Keratinocyte (primary cell): ENCODE measurements around the gene ABHD12B. TPM values are rescaled to one million over a fixed set of nuclear protein-coding genes. Genes with fewer than 3 reads are reported as not detected.

Experiments
- DNase-seq: peaks from one replicate; pipeline ENCODE4 v3.0.0-alpha.2; 2011; ENCODE audit warnings: low read depth, missing footprints, low spot score
- FAIRE-seq: peaks from 2 replicates; lab custom pipeline; 2011; peaks lifted over from hg19 to GRCh38; lab: Jason Lieb, UNC
- H2AFZ ChIP-seq: 2 replicates; pipeline ENCODE4 v1.6.0; 2012; ENCODE audit warnings: low read length, control low read depth, inconsistent platforms; ENCODE audit not compliant: control insufficient read depth
- H3K27ac ChIP-seq: 2 replicates; pipeline ENCODE4 v1.5.1; 2011; ENCODE audit warnings: low read length; ENCODE audit not compliant: control insufficient read depth, insufficient read depth
- H3K27me3 ChIP-seq: 3 replicates; pipeline ENCODE4 v1.6.0; 2011; ENCODE audit warnings: low read length; ENCODE audit not compliant: control insufficient read depth, insufficient read depth; ENCODE audit errors: extremely low read depth
- H3K36me3 ChIP-seq, 2 experiments: 2 replicates in 1 of 2; 3 replicates in 1 of 2; pipeline ENCODE4 v1.5.1; 2011; ENCODE audit warnings: low read length in 2 of 2, mild to moderate bottlenecking in 1 of 2; ENCODE audit not compliant: control insufficient read depth in 2 of 2, insufficient read depth in 2 of 2; ENCODE audit errors: extremely low read depth in 1 of 2
- H3K4me1 ChIP-seq: 3 replicates; pipeline ENCODE4 v1.5.1; 2011; ENCODE audit warnings: low read length; ENCODE audit not compliant: control insufficient read depth, insufficient read depth; ENCODE audit errors: extremely low read depth
- H3K4me2 ChIP-seq: 3 replicates; pipeline ENCODE4 v1.6.0; 2011; ENCODE audit warnings: low read depth, low read length; ENCODE audit not compliant: control insufficient read depth, insufficient read depth; ENCODE audit errors: extremely low read depth
- H3K4me3 ChIP-seq, 3 experiments: fragments of 200-600 bp in 1 of 3; sonication (generic) in 1 of 3; 2 replicates in 2 of 3; 3 replicates in 1 of 3; pipeline ENCODE4 v1.5.1; 2011 to 2016; ENCODE audit warnings: low read length in 3 of 3, mild to moderate bottlenecking in 3 of 3, control low read depth in 2 of 3, inconsistent platforms in 1 of 3, low read depth in 1 of 3, mixed read lengths in 1 of 3, mixed run types in 1 of 3, moderate library complexity in 1 of 3; ENCODE audit not compliant: control insufficient read depth in 2 of 3, insufficient read depth in 2 of 3; ENCODE audit errors: extremely low read depth in 1 of 3
- H3K79me2 ChIP-seq: 2 replicates; pipeline ENCODE4 v1.6.0; 2012; ENCODE audit warnings: low read length; ENCODE audit not compliant: control insufficient read depth, insufficient read depth
- H3K9ac ChIP-seq: 3 replicates; pipeline ENCODE4 v1.6.0; 2011; ENCODE audit warnings: low read length; ENCODE audit not compliant: control insufficient read depth, insufficient read depth; ENCODE audit errors: extremely low read depth
- H3K9me1 ChIP-seq: 3 replicates; pipeline ENCODE4 v1.6.0; 2011; ENCODE audit warnings: low read length; ENCODE audit not compliant: control insufficient read depth, insufficient read depth; ENCODE audit errors: extremely low read depth
- H3K9me3 ChIP-seq: 2 replicates; pipeline ENCODE4 v1.5.1; 2012; ENCODE audit warnings: low read depth, low read length; ENCODE audit not compliant: control insufficient read depth
- H4K20me1 ChIP-seq: 3 replicates; pipeline ENCODE4 v1.6.0; 2011; ENCODE audit warnings: low read length; ENCODE audit not compliant: control insufficient read depth, insufficient read depth; ENCODE audit errors: extremely low read depth
- CTCF ChIP-seq, 3 experiments: IDR thresholded peaks in 1 of 3; conservative IDR thresholded peaks in 1 of 3; optimal IDR thresholded peaks in 1 of 3; 2 replicates in 2 of 3; 3 replicates in 1 of 3; pipeline versions ENCODE3 to v1.5.1; 2011; ENCODE audit warnings: low read length in 3 of 3, mild to moderate bottlenecking in 3 of 3, moderate library complexity in 2 of 3, control low read depth in 1 of 3, inconsistent platforms in 1 of 3; ENCODE audit not compliant: insufficient read depth in 2 of 3; ENCODE audit errors: extremely low read depth in 1 of 3
- EZH2 ChIP-seq: IDR thresholded peaks from one replicate; pipeline ENCODE4 v1.6.1; 2012; ENCODE audit warnings: inconsistent platforms, mild to moderate bottlenecking, low read length, moderate library complexity
- dilution Hi-C: fragments of 300-500 bp; cut with MboI; formaldehyde crosslinking; loops from one replicate; pipeline ENCODE4 v1.7.0; 2020; ENCODE audit warnings: low sequenced_read_pairs; ENCODE audit not compliant: extremely low pct_ligation_motif_present
- polyA minus RNA-seq, 3 experiments: library from RNA; depleted of rRNA, polyadenylated mRNA; stranded (reverse); fragments of >200 nt; gene quantifications; 1 replicate in 1 of 3; 2 replicates in 1 of 3; 3 replicates in 1 of 3; pipeline ENCODE4 v1.2.3, GENCODE V29; 2011
- polyA plus RNA-seq, 5 experiments: library from polyadenylated mRNA; depleted of rRNA in 3 of 5; stranded (reverse) in 3 of 5; stranded (forward) in 1 of 5; unstranded in 1 of 5; fragments of >200 nt; gene quantifications; 1 replicate in 1 of 5; 2 replicates in 3 of 5; 3 replicates in 1 of 5; pipeline versions ENCODE4 v1.2.1 to v1.2.3, GENCODE V29; 2011 to 2012; ENCODE audit warnings: missing spikeins in 2 of 5, low read depth in 1 of 5, low replicate concordance in 1 of 5

ABHD12B gene, protein sequence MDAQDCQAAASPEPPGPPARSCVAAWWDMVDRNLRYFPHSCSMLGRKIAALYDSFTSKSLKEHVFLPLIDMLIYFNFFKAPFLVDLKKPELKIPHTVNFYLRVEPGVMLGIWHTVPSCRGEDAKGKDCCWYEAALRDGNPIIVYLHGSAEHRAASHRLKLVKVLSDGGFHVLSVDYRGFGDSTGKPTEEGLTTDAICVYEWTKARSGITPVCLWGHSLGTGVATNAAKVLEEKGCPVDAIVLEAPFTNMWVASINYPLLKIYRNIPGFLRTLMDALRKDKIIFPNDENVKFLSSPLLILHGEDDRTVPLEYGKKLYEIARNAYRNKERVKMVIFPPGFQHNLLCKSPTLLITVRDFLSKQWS
- 0.03 TPM in 1 of 3 replicates, not detected in the others for polyA plus RNA-seq
- 1.9 TPM for polyA plus RNA-seq (2011; ENCODE audit: low read depth)
- 0.22 TPM in 1 of 2 replicates, not detected in the other for polyA plus RNA-seq (2011; cell fraction: cytosol; rRNA removed)
- polyA plus RNA-seq (2011; cell fraction: nucleus; rRNA removed) = 0.08 and 0.35 TPM in 2 replicates
- polyA plus RNA-seq (2012; ENCODE audit: low replicate concordance) = 0.68 and 4.2 TPM in 2 replicates
- polyA minus RNA-seq = not detected in 3 replicates
- polyA minus RNA-seq (2011; cell fraction: cytosol; rRNA and poly(A)+ RNA removed) = not detected
- polyA minus RNA-seq (2011; cell fraction: nucleus; rRNA and poly(A)+ RNA removed) = not detected in 2 replicates

- Histone ChIP-seq H3K9me3 (peaks cover 2% of the 10 kb centered on the region), H3K27me3 (peaks cover 43% of the 10 kb centered on the region), H3K9ac (no peak within 1 kb of the TSS), H3K36me3 (no peaks in the 10 kb centered on the region), H3K27ac (no peak within 1 kb of the TSS), H3K4me3 (no peak within 1 kb of the TSS), H4K20me1 (no peaks in the 10 kb centered on the region), H3K79me2 (no peaks in the 10 kb centered on the region), H3K9me1 (no peaks in the 10 kb centered on the region), H3K4me1 (no peaks in the 10 kb centered on the region), H3K4me2 (peak within 1 kb of the TSS; percentile 29), H2AFZ (no peak within 1 kb of the TSS)
- dilution Hi-C loops = no loop called here
- TF ChIP-seq CTCF (optimal IDR thresholded peaks at IDR 0.05 in 1 of 3, IDR thresholded peaks at IDR 0.05 in 1 of 3, conservative IDR thresholded peaks at IDR 0.05 in 1 of 3; ENCODE audit: extremely low read depth in 1 of 3, insufficient read depth in 2 of 3, low read length in 3 of 3) (no peak), EZH2 (no peak)
- FAIRE-seq (no peak), DNase-seq (no peak)
Observed at GRCh38 chr14:50871914-50872732, at the start of gene ABHD12B. TSS of gene ABHD12B (plus strand) at chr14:50872053. CDS start at chr14:50872175, 122 bp downstream.

- no peak for FAIRE-seq
- H3K4me2 ChIP-seq = peak overlapping the region; percentile 75
- H3K27me3 ChIP-seq = no peaks in the 10 kb centered on the region
- H3K79me2 ChIP-seq = peaks cover 52% of the 10 kb centered on the region
- no peak for DNase-seq
- no peak overlapping the region for H3K9ac ChIP-seq
- dilution Hi-C loops = no loop called here
- H3K9me3 ChIP-seq = no peaks in the 10 kb centered on the region
- no peak overlapping the region for H3K4me3 ChIP-seq
- H3K4me1 ChIP-seq = peaks cover 35% of the 10 kb centered on the region
- no peak for TF ChIP-seq CTCF (optimal IDR thresholded peaks at IDR 0.05 in 1 of 3, IDR thresholded peaks at IDR 0.05 in 1 of 3, conservative IDR thresholded peaks at IDR 0.05 in 1 of 3; ENCODE audit: extremely low read depth in 1 of 3, insufficient read depth in 2 of 3, low read length in 3 of 3)
- no peak for TF ChIP-seq EZH2
- no peak overlapping the region for H2AFZ ChIP-seq
- H4K20me1 ChIP-seq = no peaks in the 10 kb centered on the region
- peaks cover 1 to 3% of the 10 kb centered on the region in 2 experiments for H3K36me3 ChIP-seq
- H3K27ac ChIP-seq = peak overlapping the region; percentile 63
- H3K9me1 ChIP-seq = peaks cover 2% of the 10 kb centered on the region
Observed at GRCh38 chr14:50822501-50823042, 49.3 kb upstream of the ABHD12B start.
